ENCODE measurements around the gene CNOT2.

GRCh38 chr12:70272510-70272909 is 29.3 kb downstream of the CNOT2 start:
- TF ChIP-seq CTCF (IDR thresholded peaks at IDR 0.05): no peak
- no peak for TF ChIP-seq ZFX (IDR thresholded peaks at IDR 0.05; ENCODE audit: borderline replicate concordance)
